Stimulated activated CD8-positive, alpha-beta memory T cell treated with anti-CD3 and anti-CD28 coated beads, Interleukin-2, amount 100 ng/mL, for 48 hours (primary cell): Measurements from ENCODE around the gene FRS2.
A peak's percentile ranks its signal among the peaks of the same experiment; 100 is the strongest.
"Not testable (repeated sequence)": the region's sequence is repeated elsewhere in the genome, so short reads cannot be mapped to it uniquely, and the experiment has no call there.

ENCODE experiments used
- DNase-seq, 2 donors: peaks; one replicate each; pipeline ENCODE4 v3.0.0-alpha.2; 2020; ENCODE audit warnings: low read depth in 2 of 2

FRS2 gene

GRCh38 chr12:69580074-69580473 lies 109.9 kb downstream of the FRS2 start:
- no peak for DNase-seq

GRCh38 chr12:69583203-69583602 lies 113.0 kb downstream of the FRS2 start:
- no peak for DNase-seq

- peak; percentile 93 for DNase-seq
Measured at GRCh38 chr12:69585189-69586062, 115.2 kb downstream of the FRS2 start, which contains the start of gene CCT2. Gene CCT2, plus strand, starts transcription at chr12:69585459. Its CDS starts 63 bp downstream, at chr12:69585522.

- DNase-seq, result no peak
Measured at GRCh38 chr12:69588527-69588926, 118.3 kb downstream of the FRS2 start.

- DNase-seq, result no peak
Measured at GRCh38 chr12:69589082-69589481, 118.9 kb downstream of the FRS2 start.

- no peak for DNase-seq
Measured at GRCh38 chr12:69595689-69596088, 125.5 kb downstream of the FRS2 start.

- DNase-seq, result no peak
Measured at GRCh38 chr12:69598174-69598753, 128.1 kb downstream of the FRS2 start.

GRCh38 chr12:69600804-69601203 lies 130.6 kb downstream of the FRS2 start:
- no peak for DNase-seq

GRCh38 chr12:69601962-69602685 lies 131.9 kb downstream of the FRS2 start:
- no peak for DNase-seq

GRCh38 chr12:69602954-69603353 lies 132.8 kb downstream of the FRS2 start:
- DNase-seq, result no peak

GRCh38 chr12:69603556-69603955 lies 133.4 kb downstream of the FRS2 start:
- not testable (repeated sequence) for DNase-seq

GRCh38 chr12:69604275-69604674 lies 134.1 kb downstream of the FRS2 start:
- not testable (repeated sequence) for DNase-seq

- DNase-seq, result no peak
Measured at GRCh38 chr12:69608114-69608513, 137.9 kb downstream of the FRS2 start.

- no peak for DNase-seq
Measured at GRCh38 chr12:69610126-69610525, 139.9 kb downstream of the FRS2 start.

- DNase-seq, result no peak
Measured at GRCh38 chr12:69610729-69611128, 140.5 kb downstream of the FRS2 start, which contains the start of gene LRRC10. Gene LRRC10, minus strand, starts transcription at chr12:69610907. Its CDS starts 69 bp downstream, at chr12:69610838.

- DNase-seq, result no peak
Measured at GRCh38 chr12:69613351-69613750, 143.2 kb downstream of the FRS2 start.

- DNase-seq, result no peak
Measured at GRCh38 chr12:69616025-69616424, 145.8 kb downstream of the FRS2 start.

- DNase-seq, result no peak
Measured at GRCh38 chr12:69619050-69619449, 148.9 kb downstream of the FRS2 start.

GRCh38 chr12:69620077-69620476 lies 149.9 kb downstream of the FRS2 start:
- DNase-seq, result no peak

GRCh38 chr12:69620921-69621320 lies 150.7 kb downstream of the FRS2 start:
- no peak for DNase-seq

GRCh38 chr12:69621551-69621950 lies 151.4 kb downstream of the FRS2 start:
- no peak for DNase-seq

- no peak for DNase-seq
Measured at GRCh38 chr12:69623970-69624369, 153.8 kb downstream of the FRS2 start.
